ENCODE data around the gene CAMK2D. TPM values are rescaled to one million over a fixed set of nuclear protein-coding genes. Genes with fewer than 3 reads are reported as not detected.

Gene CAMK2D
- total and polyA plus RNA-seq, 7 donors = 41.2 to 183 (median 83.8) TPM

GRCh38 chr4:113594231-113594556 lies 167.3 kb downstream of the CAMK2D start:
- Histone ChIP-seq H3K27me3 (ENCODE audit: insufficient read depth in 3 of 3, low read length in 2 of 3) (no peaks in the 10 kb centered on the region), H3K4me1 (peaks cover 26% of the 10 kb centered on the region), H3K4me3 (no peak overlapping the region), H3K9me3 (no peaks in the 10 kb centered on the region), H3K27ac (peak overlapping the region; percentile 44), H3K36me3 (ENCODE audit: insufficient read depth in 1 of 2, low read depth in 1 of 2) (no peaks in the 10 kb centered on the region)
- DNase-seq (no peak), ATAC-seq (no peak)
- intact Hi-C loops (cut with DNase I) = no loop called here
- 67 to 93% (median 75%) methylated on average over 2 of the region's 2 CpGs for WGBS, 3 donors
- no peak for TF ChIP-seq CTCF (IDR thresholded peaks at IDR 0.05)

- TF ChIP-seq CTCF (IDR thresholded peaks at IDR 0.05) = no peak
- Histone ChIP-seq H3K4me1 (peaks cover 27% of the 10 kb centered on the region), H3K4me3 (no peak overlapping the region), H3K9me3 (no peaks in the 10 kb centered on the region), H3K27me3 (ENCODE audit: insufficient read depth in 3 of 3, low read length in 2 of 3) (no peaks in the 10 kb centered on the region), H3K36me3 (ENCODE audit: insufficient read depth in 1 of 2, low read depth in 1 of 2) (no peaks in the 10 kb centered on the region), H3K27ac (peak overlapping the region; percentile 44)
- WGBS, 3 donors = 75 to 100% (median 87%) methylated on average over 1 of the region's 1 CpG
- ATAC-seq (no peak), DNase-seq (no peak)
- intact Hi-C loops (cut with DNase I) = no loop called here
Observed at GRCh38 chr4:113593400-113594230, 167.9 kb downstream of the CAMK2D start.

- 27 to 53% (median 31%) methylated on average over 1 of the region's 1 CpG for WGBS, 3 donors
- Histone ChIP-seq H3K27me3 (ENCODE audit: insufficient read depth in 3 of 3, low read length in 2 of 3) (no peaks in the 10 kb centered on the region), H3K27ac (peak overlapping the region; percentile 62), H3K4me3 (no peak overlapping the region), H3K36me3 (ENCODE audit: insufficient read depth in 1 of 2, low read depth in 1 of 2) (no peaks in the 10 kb centered on the region), H3K9me3 (no peaks in the 10 kb centered on the region), H3K4me1 (peaks cover 39% of the 10 kb centered on the region)
- ATAC-seq = peak; percentile 58 to 75 (median 68)
- TF ChIP-seq CTCF (IDR thresholded peaks at IDR 0.05) = no peak
- no peak for DNase-seq
- intact Hi-C loops (cut with DNase I) = no loop called here
Observed at GRCh38 chr4:113591982-113592381, 169.6 kb downstream of the CAMK2D start.

- Histone ChIP-seq H3K9me3 (no peaks in the 10 kb centered on the region), H3K27ac (no peak overlapping the region), H3K4me1 (peaks cover 56% of the 10 kb centered on the region), H3K4me3 (no peak overlapping the region), H3K36me3 (ENCODE audit: insufficient read depth in 1 of 2, low read depth in 1 of 2) (no peaks in the 10 kb centered on the region), H3K27me3 (ENCODE audit: insufficient read depth in 3 of 3, low read length in 2 of 3) (no peaks in the 10 kb centered on the region)
- TF ChIP-seq CTCF (IDR thresholded peaks at IDR 0.05) = no peak
- DNase-seq (no peak), ATAC-seq (no peak)
- 98% methylated on average over 4 of the region's 4 CpGs for WGBS, 3 donors
- intact Hi-C loops (cut with DNase I) = no loop called here
Observed at GRCh38 chr4:113588895-113589668, 172.5 kb downstream of the CAMK2D start.

Data from psoas muscle (tissue), 8 donors.